Neural progenitor cell (in vitro differentiated cells): ENCODE data around the gene MVD.

ENCODE experiments used
- EZH2phosphoT487 ChIP-seq: fragments of 200-600 bp; sonication (generic); IDR thresholded peaks from 2 replicates; pipeline ENCODE4 v1.6.1; 2017; ENCODE audit warnings: antibody characterized with exemption
- TF ChIP-seq, protein P1 (sequence below): fragments of 200-600 bp; sonication (generic); IDR thresholded peaks from 2 replicates; pipeline ENCODE4 v1.5.1; 2017; ENCODE audit warnings: antibody characterized with exemption, mild to moderate bottlenecking

DNA sequence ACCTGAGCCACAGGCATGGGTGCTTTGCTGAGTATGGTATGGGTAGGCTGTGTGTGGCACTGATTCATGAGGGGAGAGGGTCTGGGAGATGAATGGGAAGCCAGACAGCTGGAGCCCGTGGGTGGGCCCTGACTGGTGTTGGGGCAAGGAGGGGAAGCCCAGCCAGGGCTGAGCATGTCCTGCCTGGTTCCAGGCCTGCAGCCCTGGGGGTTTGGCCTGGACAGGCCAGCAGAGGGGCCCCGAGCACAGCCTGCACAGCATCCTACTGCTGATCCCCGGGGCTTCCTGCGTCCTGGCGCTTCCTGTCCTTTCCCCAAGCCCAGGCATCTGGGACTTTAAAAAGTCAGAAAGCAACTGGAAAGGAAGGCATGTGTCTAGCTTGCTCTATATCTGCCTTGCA is 4.6 kb upstream of the MVD start:
- TF ChIP-seq, protein P1, sequence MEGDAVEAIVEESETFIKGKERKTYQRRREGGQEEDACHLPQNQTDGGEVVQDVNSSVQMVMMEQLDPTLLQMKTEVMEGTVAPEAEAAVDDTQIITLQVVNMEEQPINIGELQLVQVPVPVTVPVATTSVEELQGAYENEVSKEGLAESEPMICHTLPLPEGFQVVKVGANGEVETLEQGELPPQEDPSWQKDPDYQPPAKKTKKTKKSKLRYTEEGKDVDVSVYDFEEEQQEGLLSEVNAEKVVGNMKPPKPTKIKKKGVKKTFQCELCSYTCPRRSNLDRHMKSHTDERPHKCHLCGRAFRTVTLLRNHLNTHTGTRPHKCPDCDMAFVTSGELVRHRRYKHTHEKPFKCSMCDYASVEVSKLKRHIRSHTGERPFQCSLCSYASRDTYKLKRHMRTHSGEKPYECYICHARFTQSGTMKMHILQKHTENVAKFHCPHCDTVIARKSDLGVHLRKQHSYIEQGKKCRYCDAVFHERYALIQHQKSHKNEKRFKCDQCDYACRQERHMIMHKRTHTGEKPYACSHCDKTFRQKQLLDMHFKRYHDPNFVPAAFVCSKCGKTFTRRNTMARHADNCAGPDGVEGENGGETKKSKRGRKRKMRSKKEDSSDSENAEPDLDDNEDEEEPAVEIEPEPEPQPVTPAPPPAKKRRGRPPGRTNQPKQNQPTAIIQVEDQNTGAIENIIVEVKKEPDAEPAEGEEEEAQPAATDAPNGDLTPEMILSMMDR, result peak; percentile 6
- no peak for TF ChIP-seq EZH2phosphoT487
